ENCODE data around the gene MARVELD1.

The MARVELD1 gene

DNA sequence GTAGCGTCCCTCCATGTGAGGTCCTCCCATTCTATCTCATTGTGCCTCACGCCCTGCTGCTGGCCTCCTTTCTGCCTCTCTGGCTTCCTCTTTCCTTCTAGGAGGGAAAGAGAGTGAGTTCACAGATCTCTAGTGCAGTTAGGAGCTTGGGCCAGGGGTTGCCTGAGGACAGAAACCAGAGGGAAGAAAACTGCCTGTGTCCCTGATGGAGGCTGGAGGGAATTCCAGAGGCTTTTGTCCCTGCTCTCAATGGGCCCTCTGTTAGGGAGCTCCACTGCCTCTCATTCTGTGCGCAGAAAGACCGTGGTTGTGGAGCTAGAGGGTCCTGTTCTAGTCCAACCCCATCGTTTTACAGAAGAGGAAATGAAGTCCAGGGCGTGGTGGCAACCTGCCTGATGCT is 4.6 kb downstream of the MARVELD1 start:
- TF ChIP-seq, protein P1, sequence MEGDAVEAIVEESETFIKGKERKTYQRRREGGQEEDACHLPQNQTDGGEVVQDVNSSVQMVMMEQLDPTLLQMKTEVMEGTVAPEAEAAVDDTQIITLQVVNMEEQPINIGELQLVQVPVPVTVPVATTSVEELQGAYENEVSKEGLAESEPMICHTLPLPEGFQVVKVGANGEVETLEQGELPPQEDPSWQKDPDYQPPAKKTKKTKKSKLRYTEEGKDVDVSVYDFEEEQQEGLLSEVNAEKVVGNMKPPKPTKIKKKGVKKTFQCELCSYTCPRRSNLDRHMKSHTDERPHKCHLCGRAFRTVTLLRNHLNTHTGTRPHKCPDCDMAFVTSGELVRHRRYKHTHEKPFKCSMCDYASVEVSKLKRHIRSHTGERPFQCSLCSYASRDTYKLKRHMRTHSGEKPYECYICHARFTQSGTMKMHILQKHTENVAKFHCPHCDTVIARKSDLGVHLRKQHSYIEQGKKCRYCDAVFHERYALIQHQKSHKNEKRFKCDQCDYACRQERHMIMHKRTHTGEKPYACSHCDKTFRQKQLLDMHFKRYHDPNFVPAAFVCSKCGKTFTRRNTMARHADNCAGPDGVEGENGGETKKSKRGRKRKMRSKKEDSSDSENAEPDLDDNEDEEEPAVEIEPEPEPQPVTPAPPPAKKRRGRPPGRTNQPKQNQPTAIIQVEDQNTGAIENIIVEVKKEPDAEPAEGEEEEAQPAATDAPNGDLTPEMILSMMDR (IDR thresholded peaks at IDR 0.05; ENCODE audit: low read depth, low read length): no peak
- no peak for DNase-seq (ENCODE audit: extremely low read depth, low read depth)

DNA sequence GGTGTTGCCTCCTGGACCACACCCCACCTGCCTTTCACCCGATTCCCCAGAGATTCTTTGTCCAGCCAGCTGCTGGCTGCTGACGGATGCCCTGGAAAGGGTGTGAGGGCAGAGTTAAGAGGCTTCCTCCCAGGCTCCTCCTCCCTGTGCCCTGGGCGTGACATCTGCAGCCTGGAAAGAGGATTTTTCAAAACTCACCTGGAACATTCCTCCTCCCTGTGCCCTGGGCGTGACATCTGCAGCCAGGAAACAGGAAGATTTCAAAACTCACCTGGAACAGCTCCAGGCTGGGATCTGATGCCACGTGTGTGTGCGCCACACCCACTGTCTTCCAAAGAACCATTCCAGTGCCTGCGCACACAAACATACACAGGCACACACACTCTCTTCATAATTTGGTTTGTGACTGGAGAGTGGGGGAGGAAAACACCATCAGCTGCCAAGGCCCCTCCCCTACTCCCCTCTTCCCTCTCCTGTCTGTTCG is 5.2 kb downstream of the MARVELD1 start:
- DNase-seq (ENCODE audit: extremely low read depth, low read depth): no peak
- TF ChIP-seq, protein P1 (IDR thresholded peaks at IDR 0.05; ENCODE audit: low read depth, low read length): no peak

DNA sequence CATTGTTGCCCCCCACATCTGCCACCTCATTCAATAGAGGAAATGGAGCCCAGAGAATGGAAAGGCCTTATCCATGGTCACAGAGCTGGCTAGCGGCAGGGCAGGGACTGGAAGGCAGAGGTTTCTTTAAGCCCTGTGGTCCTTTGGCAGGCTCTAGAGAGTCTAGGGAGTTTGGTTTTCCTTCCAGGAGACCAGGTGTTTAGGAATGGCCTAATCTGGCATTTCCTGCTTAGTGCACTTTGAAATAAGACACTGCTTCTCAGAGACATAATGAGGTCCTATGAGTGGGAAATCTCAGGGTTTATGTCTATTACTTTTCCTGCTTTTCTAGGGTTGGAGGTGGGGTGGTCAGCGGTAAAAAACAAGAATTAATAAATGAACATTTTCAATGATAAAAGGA is 6.1 kb downstream of the MARVELD1 start:
- no peak for DNase-seq (ENCODE audit: extremely low read depth, low read depth)
- TF ChIP-seq, protein P1 (IDR thresholded peaks at IDR 0.05; ENCODE audit: low read depth, low read length): no peak

DNA sequence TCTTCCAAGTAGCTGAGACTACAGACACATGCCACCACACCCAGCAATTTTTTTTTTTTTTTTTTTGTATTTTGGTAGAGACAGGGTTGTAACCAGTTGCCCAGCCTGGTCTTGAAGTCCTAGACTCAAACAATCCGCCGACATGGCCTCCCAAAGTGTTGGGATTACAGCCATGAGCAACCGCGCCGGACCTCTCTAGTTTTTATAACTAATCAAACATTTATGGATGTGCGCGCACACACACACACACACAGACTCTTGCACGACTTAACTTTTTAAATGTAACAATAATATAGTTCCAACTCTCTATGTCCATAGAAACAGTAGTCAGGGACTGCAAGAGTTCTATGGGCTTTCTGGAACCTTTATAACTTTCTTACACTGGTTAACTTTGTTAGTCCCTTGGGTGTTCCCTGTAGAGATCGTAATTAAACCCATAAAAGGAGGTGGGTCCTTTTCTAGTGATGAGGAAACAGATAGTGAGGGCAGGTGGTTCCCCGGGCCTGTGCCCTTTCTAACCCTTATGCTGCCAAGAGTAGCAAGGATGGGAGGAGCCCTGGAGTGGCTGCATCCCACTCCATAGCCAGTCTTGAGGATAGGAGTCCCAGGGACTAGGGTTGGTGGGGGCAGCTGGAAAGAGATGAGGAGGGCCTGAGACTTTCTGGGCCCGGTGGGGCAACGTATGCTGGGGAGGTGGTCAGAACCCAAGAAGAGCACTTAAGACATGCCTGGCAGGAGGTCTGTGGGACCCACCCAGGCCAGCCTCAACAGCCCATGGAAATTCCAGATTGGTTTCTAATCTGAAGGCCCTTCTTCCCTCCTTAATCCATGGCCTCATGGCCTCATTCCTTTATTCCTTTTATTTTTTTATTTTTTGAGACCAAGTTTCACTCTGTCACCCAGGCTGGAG is 8.6 kb downstream of the MARVELD1 start:
- DNase-seq (ENCODE audit: extremely low read depth, low read depth): no peak

DNA sequence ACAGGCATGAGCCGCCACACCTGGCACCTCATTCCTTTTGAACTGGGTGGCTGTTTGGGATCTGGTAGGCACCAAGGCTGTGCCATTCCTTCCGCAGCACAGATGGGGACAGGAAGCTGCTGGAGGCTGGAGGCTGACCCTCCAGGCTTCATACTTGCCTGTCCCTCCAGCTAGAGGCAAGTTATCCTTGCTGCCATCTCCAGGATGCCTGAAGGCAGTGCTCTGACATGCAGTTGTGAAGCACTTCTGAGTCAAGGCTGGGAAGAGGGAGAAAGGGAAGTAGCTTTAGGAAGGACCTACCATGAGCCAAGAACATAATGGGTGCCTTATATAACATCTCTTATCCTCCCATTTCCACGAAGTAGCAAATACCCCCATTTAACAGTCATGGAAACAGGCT is 9.5 kb downstream of the MARVELD1 start:
- TF ChIP-seq, protein P1 (IDR thresholded peaks at IDR 0.05; ENCODE audit: low read depth, low read length): no peak
- no peak for DNase-seq (ENCODE audit: extremely low read depth, low read depth)

More for the DNA sequence above, 8.6 kb downstream of the MARVELD1 start:
- TF ChIP-seq, protein P1 (IDR thresholded peaks at IDR 0.05; ENCODE audit: low read depth, low read length): no peak

DNA sequence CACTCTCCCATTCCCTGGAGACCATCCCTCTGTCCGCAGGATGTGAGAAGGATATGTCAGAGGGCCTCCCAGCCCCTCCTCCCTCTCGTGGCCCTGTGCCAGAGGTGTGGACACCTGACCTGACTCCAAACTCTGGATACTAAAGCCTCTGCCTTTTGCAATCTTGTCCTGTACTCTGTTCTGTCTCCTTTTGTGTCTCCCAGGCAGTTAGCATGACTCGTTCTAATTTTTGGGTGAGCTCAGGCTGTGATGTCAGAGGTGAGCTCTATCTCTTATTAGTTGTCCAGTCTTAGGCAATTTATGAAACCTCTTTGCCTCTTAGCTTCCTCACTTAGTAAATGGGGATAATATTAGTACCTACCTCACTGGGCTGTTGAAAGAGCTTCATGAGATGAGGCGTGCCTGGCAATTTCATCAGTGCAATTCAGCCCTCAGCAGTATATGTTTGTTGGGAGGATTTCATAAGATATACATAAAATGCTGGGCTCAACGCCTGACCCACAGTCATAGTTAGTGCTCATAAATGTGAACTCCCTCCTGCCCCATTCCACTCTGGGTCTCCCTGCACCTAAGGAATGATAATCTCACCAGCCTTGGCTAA is 10.9 kb downstream of the MARVELD1 start:
- no peak for DNase-seq (ENCODE audit: extremely low read depth, low read depth)
- TF ChIP-seq, protein P1 (IDR thresholded peaks at IDR 0.05; ENCODE audit: low read depth, low read length): no peak

DNA sequence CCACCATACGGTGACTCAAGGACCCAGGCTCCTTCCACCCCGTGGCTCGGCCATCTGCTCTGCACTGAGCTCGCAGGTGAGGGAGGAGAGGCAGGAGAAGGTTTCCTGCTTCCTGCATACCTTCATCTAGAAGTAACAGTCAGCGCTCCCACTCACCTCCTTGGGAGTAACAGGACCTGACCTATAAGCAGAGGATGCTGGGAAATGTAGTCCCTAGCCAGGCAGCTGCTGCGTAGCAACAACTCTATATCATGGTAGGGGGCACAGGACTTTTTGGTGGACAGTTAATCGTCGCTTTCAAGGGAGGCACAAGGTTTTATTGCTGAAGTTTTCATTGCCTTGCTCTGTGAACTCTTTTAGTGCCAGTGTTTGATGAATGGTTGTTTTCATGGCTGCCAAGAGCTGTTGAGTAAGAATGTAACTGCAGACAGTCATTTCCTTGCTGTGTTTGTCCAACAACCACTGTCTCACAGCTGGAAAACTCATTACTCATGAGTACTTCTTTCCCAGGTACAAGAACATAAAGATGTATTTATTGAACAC is 13.2 kb downstream of the MARVELD1 start:
- DNase-seq (ENCODE audit: extremely low read depth, low read depth): no peak
- TF ChIP-seq, protein P1 (IDR thresholded peaks at IDR 0.05; ENCODE audit: low read depth, low read length): no peak
